SK-N-SH (cell line): ENCODE measurements around the gene B4GALT1. TPM values are rescaled to one million over a fixed set of nuclear protein-coding genes. Genes with fewer than 3 reads are reported as not detected.

Experiments
- CTCF ChIA-PET: fragments of 300-600, 350-600 bp; formaldehyde crosslinking; extraction: SDS; loops from one replicate; lab custom pipeline; 2021; lab: Yijun Ruan, JAX
- POLR2A ChIA-PET: fragments of 350-600 bp; sonication (Branson Sonifier 250); formaldehyde crosslinking; extraction: SDS; loops from one replicate; lab custom pipeline; 2020; ENCODE audit warnings: antibody characterized with exemption, inconsistent platforms; lab: Yijun Ruan, JAX
- DNase-seq: peaks from one replicate; pipeline ENCODE4 v3.0.0; 2012
- H2AFZ ChIP-seq: fragments of 200-600 bp; sonication (generic); 2 replicates; pipeline ENCODE4 v1.8.1; 2016; ENCODE audit warnings: antibody characterized with exemption, mild to moderate bottlenecking, low read depth
- H3F3A ChIP-seq: fragments of 200-600 bp; sonication (generic); replicated peaks from 2 replicates; pipeline ENCODE3; 2016; ENCODE audit warnings: antibody characterized with exemption, mild to moderate bottlenecking; ENCODE audit not compliant: insufficient read depth
- H3K27ac ChIP-seq, 2 experiments: fragments of 200-500 bp in 1 of 2; fragments of 200-600 bp in 1 of 2; sonication (Bioruptor generic) in 1 of 2; sonication (generic), shearing (Covaris generic) in 1 of 2; 2 replicates each; pipeline versions ENCODE4 v1.5.1 to v1.6.1; 2014 to 2016; ENCODE audit warnings: low read depth in 2 of 2, inconsistent platforms in 1 of 2, low read length in 1 of 2, mild to moderate bottlenecking in 1 of 2, mixed read lengths in 1 of 2
- H3K27me3 ChIP-seq: fragments of 200-600 bp; sonication (generic), shearing (Covaris generic); 2 replicates; pipeline ENCODE4 v1.6.1; 2016; ENCODE audit warnings: mixed run types; ENCODE audit not compliant: insufficient read depth
- H3K36me3 ChIP-seq, 2 experiments: fragments of 200-500 bp in 1 of 2; fragments of 200-600 bp in 1 of 2; sonication (Bioruptor generic) in 1 of 2; sonication (generic) in 1 of 2; replicated peaks in 1 of 2; 2 replicates each; pipeline versions ENCODE3 to v1.5.1; 2014 to 2016; ENCODE audit warnings: low read length in 1 of 2, mild to moderate bottlenecking in 1 of 2; ENCODE audit not compliant: insufficient read depth in 2 of 2, control insufficient read depth in 1 of 2
- H3K4me1 ChIP-seq, 2 experiments: fragments of 200-500 bp in 1 of 2; fragments of 200-600 bp in 1 of 2; sonication (Bioruptor generic) in 1 of 2; sonication (generic), shearing (Covaris generic) in 1 of 2; 2 replicates each; pipeline versions ENCODE4 v1.5.1 to v1.6.1; 2014 to 2016; ENCODE audit warnings: low read depth in 1 of 2, low read length in 1 of 2, mixed run types in 1 of 2; ENCODE audit not compliant: insufficient read depth in 2 of 2, control insufficient read depth in 1 of 2
- H3K4me2 ChIP-seq: fragments of 200-600 bp; sonication (generic), shearing (Covaris generic); 2 replicates; pipeline ENCODE4 v1.6.1; 2017; ENCODE audit warnings: mixed run types
- H3K4me3 ChIP-seq, 2 experiments: fragments of 200-500 bp in 1 of 2; fragments of 200-600 bp in 1 of 2; sonication (Bioruptor generic) in 1 of 2; sonication (generic), shearing (Covaris generic) in 1 of 2; 2 replicates each; pipeline versions ENCODE4 v1.5.1 to v1.8.1; 2014 to 2016; ENCODE audit warnings: low read depth in 2 of 2, inconsistent platforms in 1 of 2, low read length in 1 of 2, mild to moderate bottlenecking in 1 of 2, mixed read lengths in 1 of 2, moderate library complexity in 1 of 2
- H3K79me2 ChIP-seq: fragments of 200-600 bp; sonication (generic); 2 replicates; pipeline ENCODE4 v1.8.1; 2017; ENCODE audit warnings: mild to moderate bottlenecking; ENCODE audit not compliant: insufficient read depth
- H3K9ac ChIP-seq: fragments of 200-600 bp; sonication (generic); 2 replicates; pipeline ENCODE4 v1.6.1; 2017; ENCODE audit warnings: mixed run types
- H3K9me2 ChIP-seq: fragments of 200-600 bp; sonication (generic); 2 replicates; pipeline ENCODE4 v1.6.1; 2017; ENCODE audit warnings: mixed run types
- H3K9me3 ChIP-seq: fragments of 200-600 bp; sonication (generic); 2 replicates; pipeline ENCODE4 v1.6.1; 2017; ENCODE audit warnings: mixed run types, mild to moderate bottlenecking, moderate library complexity
- H4K20me1 ChIP-seq: fragments of 200-600 bp; sonication (generic); 2 replicates; pipeline ENCODE4 v1.6.1; 2017; ENCODE audit warnings: mild to moderate bottlenecking, mixed run types; ENCODE audit not compliant: insufficient read depth
- FOXJ3 ChIP-seq: sonication (generic); formaldehyde crosslinking; IDR thresholded peaks from 2 replicates; pipeline ENCODE4 v1.5.1; 2020; ENCODE audit warnings: mild to moderate bottlenecking, missing genetic modification reagents
- FOXM1 ChIP-seq: IDR thresholded peaks from 2 replicates; pipeline ENCODE4 v1.4.0; 2012; ENCODE audit warnings: low read depth, mild to moderate bottlenecking
- MAX ChIP-seq: IDR thresholded peaks from 2 replicates; pipeline ENCODE4 v1.4.0; 2012; ENCODE audit warnings: low read depth
- NRF1 ChIP-seq: IDR thresholded peaks from 2 replicates; pipeline ENCODE4 v1.6.1; 2012; ENCODE audit warnings: low read depth, mild to moderate bottlenecking, low read length
- RAD21 ChIP-seq: IDR thresholded peaks from 2 replicates; pipeline ENCODE4 v1.6.1; 2012; ENCODE audit warnings: mild to moderate bottlenecking, low read length
- RXRA ChIP-seq: IDR thresholded peaks from 2 replicates; pipeline ENCODE4 v1.4.0; 2012; ENCODE audit warnings: low read depth, mild to moderate bottlenecking, borderline replicate concordance
- SIN3A ChIP-seq: IDR thresholded peaks from 2 replicates; pipeline ENCODE4 v1.6.1; 2012; ENCODE audit warnings: low read depth, mild to moderate bottlenecking, low read length, moderate library complexity, borderline replicate concordance
- TEAD4 ChIP-seq: IDR thresholded peaks from 2 replicates; pipeline ENCODE4 v1.4.0; 2012; ENCODE audit warnings: mild to moderate bottlenecking, borderline replicate concordance; ENCODE audit not compliant: insufficient read depth
- YY1 ChIP-seq: IDR thresholded peaks from 2 replicates; pipeline ENCODE4 v1.4.0; 2012; ENCODE audit warnings: low read depth, mild to moderate bottlenecking
- WGBS: methylation state at CpG from one replicate; pipeline ENCODE4 v1.1.6; 2017; ENCODE audit warnings: low lambda C conversion rate; 5-methylcytosine and 5-hydroxymethylcytosine counted together
- polyA plus RNA-seq, 3 experiments: library from polyadenylated mRNA; depleted of rRNA; stranded (reverse); fragments of >200 nt; gene quantifications; 2 replicates each; pipeline ENCODE4 v1.2.3, GENCODE V29; 2012
- TF ChIP-seq, protein P1 (sequence below): fragments of 200-600 bp; sonication (generic); IDR thresholded peaks from 2 replicates; pipeline ENCODE4 v1.6.1; 2017; ENCODE audit warnings: antibody characterized with exemption, mild to moderate bottlenecking, moderate library complexity
- TF ChIP-seq, protein P2 (sequence below): IDR thresholded peaks from 2 replicates; pipeline ENCODE4 v1.6.1; 2012; ENCODE audit warnings: mild to moderate bottlenecking, low read depth, low read length, moderate library complexity

The B4GALT1 gene
- polyA plus RNA-seq, 1 of the 3 experiments (the other 2 are of a cell fraction), result 36.2 TPM

DNA sequence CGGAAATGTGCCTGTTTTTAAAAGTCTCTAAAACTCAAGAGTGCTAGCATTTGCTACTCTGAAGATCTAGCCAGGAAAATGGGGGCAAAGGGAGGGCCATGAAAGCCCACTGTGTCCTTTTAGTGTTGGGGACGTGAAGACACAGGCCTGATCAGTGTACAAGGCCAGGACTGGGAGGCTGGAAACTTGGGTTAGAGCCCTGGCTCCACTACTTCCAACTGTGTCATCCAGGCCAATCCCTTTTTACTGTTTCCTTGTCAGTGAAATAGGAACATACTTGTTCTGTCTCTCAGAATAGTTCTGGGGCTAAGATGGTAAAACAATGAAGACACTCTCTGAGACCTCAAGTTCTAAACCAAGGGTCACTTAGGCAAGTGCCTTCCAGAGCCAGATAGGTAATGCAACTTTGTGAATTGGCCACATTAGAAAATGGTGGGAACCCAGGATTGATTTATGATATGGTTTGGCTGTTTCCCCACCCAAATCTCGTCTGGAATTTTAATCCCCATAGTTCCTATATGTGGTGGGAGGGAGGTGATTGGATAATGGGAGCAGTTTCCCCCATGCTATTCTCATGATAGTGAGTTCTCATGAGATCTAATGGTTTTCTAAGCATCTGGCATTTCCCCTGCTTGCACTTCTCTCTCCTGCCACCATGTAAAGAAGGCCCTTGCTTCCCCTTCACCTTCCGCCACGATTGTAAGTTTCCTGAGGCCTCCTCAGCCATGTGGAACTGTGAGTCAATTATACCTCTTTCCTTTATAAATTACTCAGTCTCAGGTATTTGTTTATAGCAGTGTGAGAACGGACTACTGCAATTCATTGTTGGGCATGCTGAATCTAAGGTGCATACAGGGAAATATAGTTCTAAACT is 30.4 kb upstream of the B4GALT1 start:
- Histone ChIP-seq H4K20me1 (no peaks in the 10 kb centered on the region), H3K4me1 (no peaks in the 10 kb centered on the region; a peak in 1 of 4 replicates), H3K79me2 (no peaks in the 10 kb centered on the region), H3K27ac (no peak overlapping the region), H3F3A (no peaks in the 10 kb centered on the region), H2AFZ (no peak overlapping the region)
- POLR2A ChIA-PET, result no interaction called here
- TF ChIP-seq SIN3A, result no peak
- TF ChIP-seq NRF1, result no peak
- TF ChIP-seq MAX, result no peak
- TF ChIP-seq RXRA, result no peak
- TF ChIP-seq FOXM1, result no peak
- no peak for TF ChIP-seq RAD21
- TF ChIP-seq, protein P1, sequence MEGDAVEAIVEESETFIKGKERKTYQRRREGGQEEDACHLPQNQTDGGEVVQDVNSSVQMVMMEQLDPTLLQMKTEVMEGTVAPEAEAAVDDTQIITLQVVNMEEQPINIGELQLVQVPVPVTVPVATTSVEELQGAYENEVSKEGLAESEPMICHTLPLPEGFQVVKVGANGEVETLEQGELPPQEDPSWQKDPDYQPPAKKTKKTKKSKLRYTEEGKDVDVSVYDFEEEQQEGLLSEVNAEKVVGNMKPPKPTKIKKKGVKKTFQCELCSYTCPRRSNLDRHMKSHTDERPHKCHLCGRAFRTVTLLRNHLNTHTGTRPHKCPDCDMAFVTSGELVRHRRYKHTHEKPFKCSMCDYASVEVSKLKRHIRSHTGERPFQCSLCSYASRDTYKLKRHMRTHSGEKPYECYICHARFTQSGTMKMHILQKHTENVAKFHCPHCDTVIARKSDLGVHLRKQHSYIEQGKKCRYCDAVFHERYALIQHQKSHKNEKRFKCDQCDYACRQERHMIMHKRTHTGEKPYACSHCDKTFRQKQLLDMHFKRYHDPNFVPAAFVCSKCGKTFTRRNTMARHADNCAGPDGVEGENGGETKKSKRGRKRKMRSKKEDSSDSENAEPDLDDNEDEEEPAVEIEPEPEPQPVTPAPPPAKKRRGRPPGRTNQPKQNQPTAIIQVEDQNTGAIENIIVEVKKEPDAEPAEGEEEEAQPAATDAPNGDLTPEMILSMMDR, result no peak
- no peak for TF ChIP-seq FOXJ3 (CRISPR knock-in tag)
- no peak for TF ChIP-seq TEAD4
- TF ChIP-seq, protein P2, sequence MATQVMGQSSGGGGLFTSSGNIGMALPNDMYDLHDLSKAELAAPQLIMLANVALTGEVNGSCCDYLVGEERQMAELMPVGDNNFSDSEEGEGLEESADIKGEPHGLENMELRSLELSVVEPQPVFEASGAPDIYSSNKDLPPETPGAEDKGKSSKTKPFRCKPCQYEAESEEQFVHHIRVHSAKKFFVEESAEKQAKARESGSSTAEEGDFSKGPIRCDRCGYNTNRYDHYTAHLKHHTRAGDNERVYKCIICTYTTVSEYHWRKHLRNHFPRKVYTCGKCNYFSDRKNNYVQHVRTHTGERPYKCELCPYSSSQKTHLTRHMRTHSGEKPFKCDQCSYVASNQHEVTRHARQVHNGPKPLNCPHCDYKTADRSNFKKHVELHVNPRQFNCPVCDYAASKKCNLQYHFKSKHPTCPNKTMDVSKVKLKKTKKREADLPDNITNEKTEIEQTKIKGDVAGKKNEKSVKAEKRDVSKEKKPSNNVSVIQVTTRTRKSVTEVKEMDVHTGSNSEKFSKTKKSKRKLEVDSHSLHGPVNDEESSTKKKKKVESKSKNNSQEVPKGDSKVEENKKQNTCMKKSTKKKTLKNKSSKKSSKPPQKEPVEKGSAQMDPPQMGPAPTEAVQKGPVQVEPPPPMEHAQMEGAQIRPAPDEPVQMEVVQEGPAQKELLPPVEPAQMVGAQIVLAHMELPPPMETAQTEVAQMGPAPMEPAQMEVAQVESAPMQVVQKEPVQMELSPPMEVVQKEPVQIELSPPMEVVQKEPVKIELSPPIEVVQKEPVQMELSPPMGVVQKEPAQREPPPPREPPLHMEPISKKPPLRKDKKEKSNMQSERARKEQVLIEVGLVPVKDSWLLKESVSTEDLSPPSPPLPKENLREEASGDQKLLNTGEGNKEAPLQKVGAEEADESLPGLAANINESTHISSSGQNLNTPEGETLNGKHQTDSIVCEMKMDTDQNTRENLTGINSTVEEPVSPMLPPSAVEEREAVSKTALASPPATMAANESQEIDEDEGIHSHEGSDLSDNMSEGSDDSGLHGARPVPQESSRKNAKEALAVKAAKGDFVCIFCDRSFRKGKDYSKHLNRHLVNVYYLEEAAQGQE, result no peak
- no peak for TF ChIP-seq YY1
- TF ChIP-seq, all 33 proteins: peak for 0
- Histone ChIP-seq H3K9ac (no peak overlapping the region), H3K9me2 (no peaks in the 10 kb centered on the region), H3K36me3 (no peaks in the 10 kb centered on the region), H3K9me3 (no peaks in the 10 kb centered on the region), H3K27me3 (no peaks in the 10 kb centered on the region), H3K4me2 (no peak overlapping the region), H3K4me3 (no peak overlapping the region)
- CTCF ChIA-PET, result interaction anchor here (2.1 kb wide), 1 partner anchor 29 kb away, joined by 7 read pairs; no protein-coding TSS in a partner anchor
- WGBS, result 71% methylated on average over 6 of the region's 6 CpGs
- no peak for DNase-seq
